Vagina (tissue), 2 donors: Measurements from ENCODE around the gene DHPS. TPM values are rescaled to one million over a fixed set of nuclear protein-coding genes. Genes with fewer than 3 reads are reported as not detected.
A peak's percentile ranks its signal among the peaks of the same experiment; 100 is the strongest.

Experiments
- DNase-seq, 2 donors: peaks; one replicate each; pipeline ENCODE4 v3.0.0-alpha.2; 2017; ENCODE audit errors: extremely low spot score in 2 of 2
- H3K27ac ChIP-seq: fragments of 200-600 bp; sonication (generic); one replicate; pipeline ENCODE4 v1.5.1; 2019
- H3K27me3 ChIP-seq: fragments of 200-600 bp; sonication (generic); one replicate; pipeline ENCODE4 v1.5.1; 2019
- H3K36me3 ChIP-seq, 2 donors: fragments of 200-600 bp; sonication (generic); one replicate each; pipeline ENCODE4 v1.5.1; 2017 to 2019
- H3K4me1 ChIP-seq: fragments of 200-600 bp; sonication (generic); one replicate; pipeline ENCODE4 v1.5.1; 2019
- H3K4me3 ChIP-seq, 2 donors: fragments of 200-600 bp; sonication (generic); 1 replicate in 1 of 2; 2 replicates in 1 of 2; pipeline ENCODE4 v1.5.1; 2016 to 2019
- H3K9me3 ChIP-seq: fragments of 200-600 bp; sonication (generic); one replicate; pipeline ENCODE4 v1.5.1; 2019
- POLR2A ChIP-seq, 2 donors: fragments of 450-650 bp; IDR thresholded peaks; one replicate each; pipeline ENCODE4 v1.6.1; 2017; ENCODE audit warnings: antibody characterized with exemption in 2 of 2, mild to moderate bottlenecking in 2 of 2, moderate library complexity in 2 of 2
- POLR2AphosphoS5 ChIP-seq, 2 donors: sonication (generic); formaldehyde crosslinking; IDR thresholded peaks; one replicate each; pipeline ENCODE4 v1.9.0; 2017; ENCODE audit warnings: antibody characterized with exemption in 2 of 2, mild to moderate bottlenecking in 2 of 2, low read depth in 1 of 2; ENCODE audit not compliant: insufficient read depth in 1 of 2
- intact Hi-C: fragments of 100-400 bp; cut with DNase I; formaldehyde crosslinking; loops from one replicate; pipeline ENCODE4 v1.15.1; 2023
- total RNA-seq: library from RNA; depleted of rRNA; stranded (reverse); fragments of >200 nt; gene quantifications from one replicate; pipeline ENCODE4 v1.2.3, GENCODE V29; 2016
- TF ChIP-seq, protein P1 (sequence below), 3 experiments: fragments of 450-650 bp in 2 of 3; fragments of 200-600 bp in 1 of 3; sonication (generic) in 1 of 3; IDR thresholded peaks; one replicate each; pipeline ENCODE4 v1.5.1; 2017 to 2019; ENCODE audit warnings: antibody characterized with exemption in 3 of 3, mild to moderate bottlenecking in 2 of 3, moderate library complexity in 2 of 3

The DHPS gene
- total RNA-seq, 1 donor from 2014 or later, result 119 TPM

DNA sequence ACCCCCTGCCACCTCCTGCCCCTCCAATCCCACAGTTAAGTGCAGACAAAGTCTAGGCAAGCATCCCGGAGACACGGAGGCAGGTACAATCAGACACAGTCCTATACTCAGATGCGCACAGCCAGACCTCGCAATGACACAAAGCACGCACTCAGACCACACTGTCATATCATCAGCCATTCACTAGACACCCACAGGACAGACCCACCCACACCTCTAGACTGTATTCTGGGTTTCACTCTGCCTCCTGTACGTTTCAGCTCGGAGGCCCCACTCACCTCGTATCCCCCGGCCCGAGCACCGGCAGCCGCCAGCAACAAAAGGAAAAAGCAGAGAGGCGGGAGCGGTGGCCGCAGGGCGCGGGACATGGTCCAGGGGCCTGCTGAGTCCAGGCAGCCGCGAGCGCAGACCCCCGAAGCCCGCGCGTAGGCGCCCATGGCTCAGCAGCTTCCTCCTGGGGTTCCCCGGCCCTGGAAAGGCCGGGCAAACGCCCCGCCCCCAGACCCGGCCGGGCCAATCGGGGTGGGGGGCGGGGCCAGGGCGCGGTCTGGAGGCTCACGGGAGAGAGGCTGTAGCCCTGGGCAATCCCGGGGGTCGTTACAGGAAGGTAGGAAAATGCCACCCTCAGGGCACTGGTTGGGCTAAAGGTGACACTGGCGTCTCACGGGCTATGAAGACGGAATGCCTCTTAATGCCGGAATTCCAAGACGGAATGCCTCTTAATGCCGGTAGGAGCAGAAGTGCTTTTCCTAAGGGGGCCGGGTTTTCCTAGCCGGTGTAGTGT lies 15.2 kb downstream of the DHPS start, which contains the start of the genes MAN2B1 and WDR83:
Gene MAN2B1 (minus strand): TSS at position 478 of the 784 bp plus-strand sequence. CDS start 41 bp downstream, at position 437.
Gene WDR83 (plus strand): TSS at position 543 of the 784 bp plus-strand sequence. CDS start 2,984 bp downstream, outside the sequence.
- no peak for DNase-seq
- Histone ChIP-seq H3K4me1 (peaks cover 49% of the 10 kb centered on the region), H3K4me3 (peak within 1 kb of the TSS; percentile 66 to 86), H3K27me3 (no peaks in the 10 kb centered on the region), H3K36me3 (peaks cover 0 to 25% of the 10 kb centered on the region in 2 donors), H3K9me3 (no peaks in the 10 kb centered on the region), H3K27ac (peak within 1 kb of the TSS; percentile 56)
- intact Hi-C loops, result loop anchor here (10.0 kb wide), 1 partner anchor 52 kb away; the partner anchor contains the start of genes ZNF490 and ZNF791
- peak; percentile 15 to 47 for TF ChIP-seq POLR2AphosphoS5 (IDR thresholded peaks at IDR 0.05; ENCODE audit: insufficient read depth in 1 of 2, low read depth in 1 of 2)
- TF ChIP-seq, protein P1, sequence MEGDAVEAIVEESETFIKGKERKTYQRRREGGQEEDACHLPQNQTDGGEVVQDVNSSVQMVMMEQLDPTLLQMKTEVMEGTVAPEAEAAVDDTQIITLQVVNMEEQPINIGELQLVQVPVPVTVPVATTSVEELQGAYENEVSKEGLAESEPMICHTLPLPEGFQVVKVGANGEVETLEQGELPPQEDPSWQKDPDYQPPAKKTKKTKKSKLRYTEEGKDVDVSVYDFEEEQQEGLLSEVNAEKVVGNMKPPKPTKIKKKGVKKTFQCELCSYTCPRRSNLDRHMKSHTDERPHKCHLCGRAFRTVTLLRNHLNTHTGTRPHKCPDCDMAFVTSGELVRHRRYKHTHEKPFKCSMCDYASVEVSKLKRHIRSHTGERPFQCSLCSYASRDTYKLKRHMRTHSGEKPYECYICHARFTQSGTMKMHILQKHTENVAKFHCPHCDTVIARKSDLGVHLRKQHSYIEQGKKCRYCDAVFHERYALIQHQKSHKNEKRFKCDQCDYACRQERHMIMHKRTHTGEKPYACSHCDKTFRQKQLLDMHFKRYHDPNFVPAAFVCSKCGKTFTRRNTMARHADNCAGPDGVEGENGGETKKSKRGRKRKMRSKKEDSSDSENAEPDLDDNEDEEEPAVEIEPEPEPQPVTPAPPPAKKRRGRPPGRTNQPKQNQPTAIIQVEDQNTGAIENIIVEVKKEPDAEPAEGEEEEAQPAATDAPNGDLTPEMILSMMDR (IDR thresholded peaks at IDR 0.05), result no peak

- DNase-seq, result no peak
- peaks cover 0 to 32% of the 10 kb centered on the region in 2 donors for H3K36me3 ChIP-seq
- peak overlapping the region; percentile 56 for H3K27ac ChIP-seq
- TF ChIP-seq POLR2AphosphoS5 (IDR thresholded peaks at IDR 0.05; ENCODE audit: insufficient read depth in 1 of 2, low read depth in 1 of 2) (no peak), POLR2A (IDR thresholded peaks at IDR 0.05) (no peak)
- TF ChIP-seq, protein P1 (IDR thresholded peaks at IDR 0.05), result no peak
- no peaks in the 10 kb centered on the region for H3K9me3 ChIP-seq
- H3K4me1 ChIP-seq, result peaks cover 44% of the 10 kb centered on the region
- peak overlapping the region; percentile 66 to 86 for H3K4me3 ChIP-seq
- H3K27me3 ChIP-seq, result no peaks in the 10 kb centered on the region
- intact Hi-C loops, result loop anchor here (10.0 kb wide), 1 partner anchor 51 kb away; the partner anchor contains the start of genes ZNF490 and ZNF791
Observed at GRCh38 chr19:12665671-12666264, 15.9 kb downstream of the DHPS start.

GRCh38 chr19:12665281-12665573 lies 16.5 kb downstream of the DHPS start:
- H3K27me3 ChIP-seq, result no peaks in the 10 kb centered on the region
- TF ChIP-seq, protein P1 (IDR thresholded peaks at IDR 0.05), result no peak
- TF ChIP-seq POLR2AphosphoS5 (IDR thresholded peaks at IDR 0.05; ENCODE audit: insufficient read depth in 1 of 2, low read depth in 1 of 2) (no peak), POLR2A (IDR thresholded peaks at IDR 0.05) (no peak)
- DNase-seq, result no peak
- peaks cover 39% of the 10 kb centered on the region for H3K4me1 ChIP-seq
- intact Hi-C loops, result loop anchor here (10.0 kb wide), 1 partner anchor 50 kb away; the partner anchor contains the start of genes ZNF490 and ZNF791
- no peaks in the 10 kb centered on the region for H3K9me3 ChIP-seq
- no peak overlapping the region for H3K4me3 ChIP-seq
- no peak overlapping the region for H3K27ac ChIP-seq
- peaks cover 0 to 36% of the 10 kb centered on the region in 2 donors for H3K36me3 ChIP-seq

- no peaks in the 10 kb centered on the region for H3K9me3 ChIP-seq
- H3K36me3 ChIP-seq, result peaks cover 0 to 42% of the 10 kb centered on the region in 2 donors
- no peak for DNase-seq
- no peaks in the 10 kb centered on the region for H3K27me3 ChIP-seq
- intact Hi-C loops, result loop anchor here (10.0 kb wide), 1 partner anchor 50 kb away; the partner anchor contains the start of genes ZNF490 and ZNF791
- H3K27ac ChIP-seq, result no peak overlapping the region
- H3K4me3 ChIP-seq, result no peak overlapping the region
- TF ChIP-seq POLR2A (IDR thresholded peaks at IDR 0.05), result no peak
- TF ChIP-seq, protein P1 (IDR thresholded peaks at IDR 0.05), result no peak
- no peak for TF ChIP-seq POLR2AphosphoS5 (IDR thresholded peaks at IDR 0.05; ENCODE audit: insufficient read depth in 1 of 2, low read depth in 1 of 2)
- peaks cover 34% of the 10 kb centered on the region for H3K4me1 ChIP-seq
Observed at GRCh38 chr19:12664406-12665280, 17.0 kb downstream of the DHPS start.
